Measurements from ENCODE around the gene ACBD3.

Gene ACBD3

GRCh38 chr1:226132728-226133503 is 53.6 kb downstream of the ACBD3 start:
- DNase-seq: no peak

GRCh38 chr1:226131639-226132038 is 54.9 kb downstream of the ACBD3 start:
- no peak for DNase-seq

- no peak for DNase-seq
Measured at GRCh38 chr1:226129230-226129629, 57.3 kb downstream of the ACBD3 start.

- DNase-seq: peak; percentile 76
Measured at GRCh38 chr1:226128487-226129075, 58.0 kb downstream of the ACBD3 start.

- DNase-seq: no peak
Measured at GRCh38 chr1:226126824-226127569, 59.5 kb downstream of the ACBD3 start.

- no peak for DNase-seq
Measured at GRCh38 chr1:226125831-226126230, 60.7 kb downstream of the ACBD3 start.

- peak; percentile 73 for DNase-seq
Measured at GRCh38 chr1:226125097-226125630, 61.4 kb downstream of the ACBD3 start.

GRCh38 chr1:226123591-226124471 is 62.7 kb downstream of the ACBD3 start:
- DNase-seq: peak; percentile 29

GRCh38 chr1:226123212-226123560 is 63.4 kb downstream of the ACBD3 start:
- DNase-seq: no peak

GRCh38 chr1:226121587-226122400 is 64.7 kb downstream of the ACBD3 start:
- peak; percentile 55 for DNase-seq

- no peak for DNase-seq
Measured at GRCh38 chr1:226121049-226121586, 65.4 kb downstream of the ACBD3 start.

GRCh38 chr1:226120398-226120797 is 66.1 kb downstream of the ACBD3 start:
- DNase-seq: no peak

GRCh38 chr1:226119169-226119568 is 67.4 kb downstream of the ACBD3 start:
- DNase-seq: no peak

GRCh38 chr1:226118357-226118756 is 68.2 kb downstream of the ACBD3 start:
- no peak for DNase-seq

GRCh38 chr1:226117330-226117729 is 69.2 kb downstream of the ACBD3 start:
- no peak for DNase-seq

GRCh38 chr1:226116673-226117072 is 69.9 kb downstream of the ACBD3 start:
- no peak for DNase-seq

GRCh38 chr1:226112626-226113025 is 73.9 kb downstream of the ACBD3 start:
- no peak for DNase-seq

GRCh38 chr1:226111883-226112261 is 74.7 kb downstream of the ACBD3 start:
- no peak for DNase-seq

- DNase-seq: no peak
Measured at GRCh38 chr1:226111098-226111882, 75.3 kb downstream of the ACBD3 start.

GRCh38 chr1:226110249-226111097 is 76.1 kb downstream of the ACBD3 start:
- peak; percentile 73 for DNase-seq

All from EL (cell line).